ENCODE measurements around the gene SPPL3. TPM values are rescaled to one million over a fixed set of nuclear protein-coding genes. Genes with fewer than 3 reads are reported as not detected.

The SPPL3 gene
- total RNA-seq, 1 donor from 2014 or later, result 25.8 TPM

DNA sequence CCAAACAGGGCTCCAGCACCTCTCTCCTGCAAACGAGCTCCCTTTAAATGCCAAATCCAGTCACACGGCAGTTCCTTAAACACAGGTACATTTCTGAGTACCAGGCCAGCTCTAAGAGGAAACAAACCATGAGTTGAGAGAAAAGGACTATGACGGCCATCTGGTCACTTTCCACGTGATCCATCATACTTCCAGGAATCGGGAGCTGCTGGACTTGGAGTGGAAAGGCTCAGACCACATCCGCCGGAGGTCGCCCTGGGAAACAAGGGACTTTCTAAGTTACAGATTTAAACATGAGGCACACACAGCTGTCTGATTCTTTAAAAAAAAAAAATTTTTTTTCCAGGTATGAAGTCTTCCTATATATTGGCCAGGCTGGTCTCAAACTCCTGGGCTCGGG, 139.3 kb downstream of the SPPL3 start:
- Mint-ChIP-seq H3K9me3 (no peaks in the 10 kb centered on the region), H3K27ac (no peak overlapping the region), H3K27me3 (ENCODE audit: insufficient read depth, low read depth) (peaks cover 2% of the 10 kb centered on the region), H3K4me3 (no peak overlapping the region), H3K4me1 (peaks cover 24% of the 10 kb centered on the region), H3K36me3 (peaks cover 49% of the 10 kb centered on the region)
- Histone ChIP-seq H3K4me1 (no peaks in the 10 kb centered on the region), H3K27ac (no peak overlapping the region), H3F3A (ENCODE audit: low read depth) (no peaks in the 10 kb centered on the region), H3K9ac (no peak overlapping the region), H3K4me3 (no peak overlapping the region), H4K20me1 (ENCODE audit: low read depth) (peaks cover 3% of the 10 kb centered on the region), H3K9me3 (ENCODE audit: low read depth) (no peaks in the 10 kb centered on the region), H3K36me3 (no peaks in the 10 kb centered on the region), H3K79me2 (ENCODE audit: low read depth) (no peaks in the 10 kb centered on the region), H3K4me2 (no peak overlapping the region), H2AFZ (replicated peaks) (no peak overlapping the region), H3K27me3 (no peaks in the 10 kb centered on the region)
- no peak for TF ChIP-seq EZH2 (IDR thresholded peaks at IDR 0.05)
- TF ChIP-seq, protein P1, sequence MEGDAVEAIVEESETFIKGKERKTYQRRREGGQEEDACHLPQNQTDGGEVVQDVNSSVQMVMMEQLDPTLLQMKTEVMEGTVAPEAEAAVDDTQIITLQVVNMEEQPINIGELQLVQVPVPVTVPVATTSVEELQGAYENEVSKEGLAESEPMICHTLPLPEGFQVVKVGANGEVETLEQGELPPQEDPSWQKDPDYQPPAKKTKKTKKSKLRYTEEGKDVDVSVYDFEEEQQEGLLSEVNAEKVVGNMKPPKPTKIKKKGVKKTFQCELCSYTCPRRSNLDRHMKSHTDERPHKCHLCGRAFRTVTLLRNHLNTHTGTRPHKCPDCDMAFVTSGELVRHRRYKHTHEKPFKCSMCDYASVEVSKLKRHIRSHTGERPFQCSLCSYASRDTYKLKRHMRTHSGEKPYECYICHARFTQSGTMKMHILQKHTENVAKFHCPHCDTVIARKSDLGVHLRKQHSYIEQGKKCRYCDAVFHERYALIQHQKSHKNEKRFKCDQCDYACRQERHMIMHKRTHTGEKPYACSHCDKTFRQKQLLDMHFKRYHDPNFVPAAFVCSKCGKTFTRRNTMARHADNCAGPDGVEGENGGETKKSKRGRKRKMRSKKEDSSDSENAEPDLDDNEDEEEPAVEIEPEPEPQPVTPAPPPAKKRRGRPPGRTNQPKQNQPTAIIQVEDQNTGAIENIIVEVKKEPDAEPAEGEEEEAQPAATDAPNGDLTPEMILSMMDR (IDR thresholded peaks at IDR 0.05), result no peak
- TF ChIP-seq EZH2phosphoT487 (IDR thresholded peaks at IDR 0.05), result no peak
- no peak for DNase-seq (ENCODE audit: low spot score)

DNA sequence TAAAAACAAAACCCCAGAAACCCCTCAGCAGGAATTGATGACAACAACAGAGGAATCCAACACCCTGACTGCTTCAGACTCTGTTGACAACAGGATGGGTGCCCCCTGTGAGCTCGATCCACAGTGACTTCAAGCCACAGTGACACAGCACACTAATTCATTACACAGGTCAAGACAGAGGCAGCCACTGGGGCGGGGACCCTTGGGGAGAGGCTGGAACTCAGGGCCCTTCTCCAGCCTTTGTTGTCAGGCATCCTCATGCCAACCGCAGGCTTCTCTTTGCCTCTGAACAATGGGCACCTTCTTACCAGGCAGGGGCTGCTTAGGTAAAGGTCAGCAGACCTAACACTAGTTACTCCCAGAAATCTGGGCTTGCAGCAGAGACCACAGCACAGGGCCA, 140.9 kb downstream of the SPPL3 start:
- no peaks in the 10 kb centered on the region for H3K9me3 ChIP-seq (ENCODE audit: low read depth)
- no peak overlapping the region for H3K27ac ChIP-seq
- no peaks in the 10 kb centered on the region for H3K27me3 ChIP-seq
- TF ChIP-seq EZH2 (IDR thresholded peaks at IDR 0.05) (no peak), EZH2phosphoT487 (IDR thresholded peaks at IDR 0.05) (no peak)
- TF ChIP-seq, protein P1 (IDR thresholded peaks at IDR 0.05), result no peak
- H3K36me3 ChIP-seq, result no peaks in the 10 kb centered on the region
- no peak overlapping the region for H3K27ac Mint-ChIP-seq
- peaks cover 18% of the 10 kb centered on the region for H3K4me1 Mint-ChIP-seq
- no peak overlapping the region for H3K4me3 Mint-ChIP-seq
- H4K20me1 ChIP-seq (ENCODE audit: low read depth), result no peaks in the 10 kb centered on the region
- no peaks in the 10 kb centered on the region for H3F3A ChIP-seq (ENCODE audit: low read depth)
- no peaks in the 10 kb centered on the region for H3K79me2 ChIP-seq (ENCODE audit: low read depth)
- H3K9ac ChIP-seq, result no peak overlapping the region
- no peak overlapping the region for H2AFZ ChIP-seq (replicated peaks)
- no peak for DNase-seq (ENCODE audit: low spot score)
- no peaks in the 10 kb centered on the region for H3K4me1 ChIP-seq
- H3K27me3 Mint-ChIP-seq (ENCODE audit: insufficient read depth, low read depth), result peaks cover 2% of the 10 kb centered on the region
- H3K4me3 ChIP-seq, result no peak overlapping the region
- peaks cover 40% of the 10 kb centered on the region for H3K36me3 Mint-ChIP-seq
- H3K9me3 Mint-ChIP-seq, result no peaks in the 10 kb centered on the region
- H3K4me2 ChIP-seq, result no peak overlapping the region

DNA sequence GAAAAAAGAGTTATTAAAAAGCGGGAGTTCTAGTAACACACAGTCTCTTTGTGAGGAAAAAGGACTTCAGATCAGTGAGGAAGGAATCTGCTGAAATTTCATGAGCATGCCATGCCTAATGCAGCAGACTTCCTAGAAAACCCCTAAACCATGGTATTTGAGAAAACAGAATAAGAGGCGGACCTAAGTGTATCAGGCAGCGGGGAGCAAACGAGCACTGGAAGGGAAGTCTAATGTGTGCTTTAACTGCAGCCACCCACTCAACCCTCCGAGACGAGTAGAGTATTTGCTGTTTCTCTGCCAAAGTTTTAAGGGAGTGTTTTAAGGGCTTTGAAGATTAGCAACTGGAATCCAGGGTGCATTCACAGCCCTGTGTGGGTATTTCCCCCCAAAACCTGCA, 142.1 kb downstream of the SPPL3 start:
- H3K9me3 Mint-ChIP-seq, result no peaks in the 10 kb centered on the region
- Histone ChIP-seq H3K9me3 (ENCODE audit: low read depth) (no peaks in the 10 kb centered on the region), H3K9ac (no peak overlapping the region), H3K27ac (no peak overlapping the region), H3K36me3 (no peaks in the 10 kb centered on the region), H3K79me2 (ENCODE audit: low read depth) (no peaks in the 10 kb centered on the region), H3K4me1 (no peaks in the 10 kb centered on the region), H2AFZ (replicated peaks) (no peak overlapping the region), H3K27me3 (no peaks in the 10 kb centered on the region), H4K20me1 (ENCODE audit: low read depth) (no peaks in the 10 kb centered on the region), H3K4me2 (no peak overlapping the region), H3F3A (ENCODE audit: low read depth) (no peaks in the 10 kb centered on the region), H3K4me3 (no peak overlapping the region)
- peak overlapping the region; percentile 6 for H3K27ac Mint-ChIP-seq
- peaks cover 2% of the 10 kb centered on the region for H3K27me3 Mint-ChIP-seq (ENCODE audit: insufficient read depth, low read depth)
- TF ChIP-seq, protein P1 (IDR thresholded peaks at IDR 0.05), result no peak
- no peak for TF ChIP-seq EZH2phosphoT487 (IDR thresholded peaks at IDR 0.05)
- TF ChIP-seq EZH2 (IDR thresholded peaks at IDR 0.05), result no peak
- peaks cover 18% of the 10 kb centered on the region for H3K4me1 Mint-ChIP-seq
- DNase-seq (ENCODE audit: low spot score), result no peak
- no peak overlapping the region for H3K4me3 Mint-ChIP-seq
- peaks cover 34% of the 10 kb centered on the region for H3K36me3 Mint-ChIP-seq
